Naive thymus-derived CD8-positive, alpha-beta T cell (primary cell): ENCODE data around the gene AOC1. TPM values are rescaled to one million over a fixed set of nuclear protein-coding genes. Genes with fewer than 3 reads are reported as not detected.
"Not testable (repeated sequence)": the region's sequence is repeated elsewhere in the genome, so short reads cannot be mapped to it uniquely, and the experiment has no call there.

Experiments used
- ATAC-seq, 2 donors: fragments of 150-1000 bp; cut with Tn5 transposase in 1 of 2; sonication (Bioruptor Pico), chemical (Tn5 transposase) in 1 of 2; 1 replicate in 1 of 2; 2 replicates in 1 of 2; pipeline ENCODE4 v1.10.0; 2021; ENCODE audit warnings: mild to moderate bottlenecking in 2 of 2, moderate library complexity in 2 of 2
- POLR2A ChIA-PET: fragments of 350-600 bp; sonication (Branson Sonifier 250); formaldehyde crosslinking; loops from one replicate; lab custom pipeline; 2021; ENCODE audit warnings: antibody characterized with exemption; lab: Charles Lee
- DNase-seq, 10 donors: peaks; one replicate each; pipeline versions ENCODE4 v3.0.0 to v3.0.0-alpha.2; 2020 to 2022
- H3K27ac Mint-ChIP-seq, 10 donors: one replicate each; pipeline ENCODE4 v1.8.0; 2020 to 2022; ENCODE audit warnings: mild to moderate bottlenecking in 10 of 10, mixed read lengths in 10 of 10, moderate library complexity in 4 of 10, inconsistent platforms in 1 of 10
- H3K27me3 Mint-ChIP-seq, 5 donors: one replicate each; pipeline ENCODE4 v1.8.0; 2021 to 2022; ENCODE audit warnings: mixed read lengths in 5 of 5
- H3K36me3 Mint-ChIP-seq, 3 donors: one replicate each; pipeline ENCODE4 v1.8.0; 2020 to 2022; ENCODE audit warnings: mixed read lengths in 3 of 3, mild to moderate bottlenecking in 2 of 3, inconsistent platforms in 1 of 3
- H3K4me1 Mint-ChIP-seq, 4 donors: one replicate each; pipeline ENCODE4 v1.8.0; 2021 to 2022; ENCODE audit warnings: mixed read lengths in 4 of 4
- H3K4me3 Mint-ChIP-seq, 10 donors: one replicate each; pipeline ENCODE4 v1.8.0; 2020 to 2022; ENCODE audit warnings: mild to moderate bottlenecking in 10 of 10, mixed read lengths in 10 of 10, moderate library complexity in 6 of 10, inconsistent platforms in 1 of 10
- H3K9me3 Mint-ChIP-seq, 9 donors: one replicate each; pipeline ENCODE4 v1.8.0; 2020 to 2022; ENCODE audit warnings: mixed read lengths in 9 of 9, mild to moderate bottlenecking in 3 of 9, inconsistent platforms in 1 of 9, moderate library complexity in 1 of 9
- polyA plus RNA-seq, 3 donors: library from polyadenylated mRNA; unstranded; fragments of 300-500 nt; fragmentation: Illumina TruSeq; gene quantifications; one replicate each; pipeline ENCODE4 v1.2.3, GENCODE V29; 2021
- total RNA-seq, 8 experiments: library from RNA in 2 of 8; stranded (reverse) in 2 of 8; gene quantifications; one replicate each; pipeline ENCODE4 v1.2.3 and lab custom pipeline; 2021 to 2026

Gene AOC1, protein sequence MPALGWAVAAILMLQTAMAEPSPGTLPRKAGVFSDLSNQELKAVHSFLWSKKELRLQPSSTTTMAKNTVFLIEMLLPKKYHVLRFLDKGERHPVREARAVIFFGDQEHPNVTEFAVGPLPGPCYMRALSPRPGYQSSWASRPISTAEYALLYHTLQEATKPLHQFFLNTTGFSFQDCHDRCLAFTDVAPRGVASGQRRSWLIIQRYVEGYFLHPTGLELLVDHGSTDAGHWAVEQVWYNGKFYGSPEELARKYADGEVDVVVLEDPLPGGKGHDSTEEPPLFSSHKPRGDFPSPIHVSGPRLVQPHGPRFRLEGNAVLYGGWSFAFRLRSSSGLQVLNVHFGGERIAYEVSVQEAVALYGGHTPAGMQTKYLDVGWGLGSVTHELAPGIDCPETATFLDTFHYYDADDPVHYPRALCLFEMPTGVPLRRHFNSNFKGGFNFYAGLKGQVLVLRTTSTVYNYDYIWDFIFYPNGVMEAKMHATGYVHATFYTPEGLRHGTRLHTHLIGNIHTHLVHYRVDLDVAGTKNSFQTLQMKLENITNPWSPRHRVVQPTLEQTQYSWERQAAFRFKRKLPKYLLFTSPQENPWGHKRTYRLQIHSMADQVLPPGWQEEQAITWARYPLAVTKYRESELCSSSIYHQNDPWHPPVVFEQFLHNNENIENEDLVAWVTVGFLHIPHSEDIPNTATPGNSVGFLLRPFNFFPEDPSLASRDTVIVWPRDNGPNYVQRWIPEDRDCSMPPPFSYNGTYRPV
- not detected for total RNA-seq
- polyA plus RNA-seq = not detected
- total RNA-seq (lab: John Stamatoyannopoulos, UW) = 0 reads per million in 6 experiments

DNA sequence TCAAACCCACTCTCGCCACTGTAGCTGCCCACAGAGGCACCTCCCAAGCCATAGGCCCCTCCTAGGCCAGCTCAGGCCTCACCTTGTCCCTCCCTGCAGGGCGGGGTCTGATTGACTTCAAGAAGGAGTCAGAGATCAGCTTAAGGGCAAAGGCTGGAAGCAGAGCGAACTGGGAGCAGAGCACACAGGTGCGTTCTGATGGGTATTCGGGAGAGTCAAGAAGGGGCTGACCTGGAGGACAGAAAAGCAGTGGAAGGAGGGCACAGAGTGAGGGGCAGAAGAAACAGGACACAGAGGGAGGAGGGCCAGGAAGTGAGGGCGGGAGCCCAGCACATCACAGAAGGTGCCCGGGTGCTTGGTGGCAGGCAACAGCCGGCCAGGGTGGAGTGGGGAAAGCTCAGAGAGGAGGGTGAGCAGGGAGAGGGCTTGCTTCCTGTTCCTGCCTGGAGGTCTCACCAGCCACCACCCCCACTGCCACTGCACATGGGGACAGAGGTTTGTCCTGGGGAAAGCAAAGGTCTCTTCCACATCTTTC is at the start of gene AOC1:
TSS of gene AOC1 (plus strand) at position 147 of the 535 bp plus-strand sequence. CDS start 3,954 bp downstream, outside the sequence.
- ATAC-seq = no peak

DNA sequence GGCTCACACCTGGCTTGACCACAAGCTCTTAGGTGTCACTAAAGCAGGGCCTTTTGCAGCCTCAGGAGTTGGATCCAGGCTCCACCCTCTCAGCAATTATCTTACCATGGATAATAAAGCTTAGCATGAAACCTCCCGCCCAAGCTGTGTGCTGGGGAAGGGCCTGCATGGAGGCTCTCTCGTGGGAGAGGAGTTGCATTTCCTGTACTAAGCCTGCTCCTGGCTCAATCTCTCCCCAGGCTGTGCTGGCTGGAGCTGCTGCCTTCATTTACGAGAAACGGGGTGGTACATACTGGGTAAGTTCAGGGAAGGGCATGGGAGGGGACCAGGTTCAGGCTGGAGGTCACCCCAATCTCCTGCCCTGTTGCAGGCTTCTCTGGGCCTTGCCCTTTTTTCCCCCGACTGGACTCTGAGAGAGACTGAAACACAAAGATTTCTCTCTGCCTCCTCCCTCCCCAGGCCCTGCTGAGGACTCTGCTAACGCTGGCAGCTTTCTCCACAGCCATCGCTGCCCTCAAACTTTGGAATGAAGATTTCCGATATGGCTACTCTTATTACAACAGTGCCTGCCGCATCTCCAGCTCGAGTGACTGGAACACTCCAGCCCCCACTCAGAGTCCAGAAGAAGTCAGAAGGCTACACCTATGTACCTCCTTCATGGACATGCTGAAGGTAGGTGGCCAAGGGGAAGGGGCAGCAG is 49.0 kb upstream of the AOC1 start:
- no peak for DNase-seq
- POLR2A ChIA-PET = no interaction called here

More for the DNA sequence above, at the start of gene AOC1:
- DNase-seq = peak in 1 of 10 donors; percentile 16
- Mint-ChIP-seq H3K27ac (peak within 1 kb of the TSS in 2 of 10 donors; percentile 4 to 52), H3K27me3 (peaks cover 15 to 41% (median 32%) of the 10 kb centered on the region in 5 donors), H3K36me3 (no peaks in the 10 kb centered on the region), H3K4me1 (peaks cover 0 to 10% (median 7%) of the 10 kb centered on the region in 4 donors), H3K4me3 (no peak within 1 kb of the TSS), H3K9me3 (no peaks in the 10 kb centered on the region)
- POLR2A ChIA-PET = no interaction called here

DNA sequence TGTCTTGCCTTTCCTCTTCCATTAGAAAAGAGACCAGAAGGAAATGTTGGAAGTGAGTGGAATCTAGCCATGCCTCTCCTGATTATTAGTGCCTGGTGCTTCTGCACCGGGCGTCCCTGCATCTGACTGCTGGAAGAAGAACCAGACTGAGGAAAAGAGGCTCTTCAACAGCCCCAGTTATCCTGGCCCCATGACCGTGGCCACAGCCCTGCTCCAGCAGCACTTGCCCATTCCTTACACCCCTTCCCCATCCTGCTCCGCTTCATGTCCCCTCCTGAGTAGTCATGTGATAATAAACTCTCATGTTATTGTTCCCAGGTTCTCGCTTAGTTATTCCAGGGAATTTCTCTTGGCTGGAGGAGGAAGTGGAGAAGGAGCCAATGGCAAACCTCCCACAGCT is 47.5 kb upstream of the AOC1 start:
- ATAC-seq (no peak), DNase-seq (no peak)
- peaks cover 8 to 16% (median 10%) of the 10 kb centered on the region in 4 donors for H3K4me1 Mint-ChIP-seq
- no peak overlapping the region for H3K4me3 Mint-ChIP-seq
- POLR2A ChIA-PET = no interaction called here
- H3K27me3 Mint-ChIP-seq = peaks cover 15 to 57% (median 26%) of the 10 kb centered on the region in 5 donors
- H3K27ac Mint-ChIP-seq = peak overlapping the region in 1 of 10 donors; percentile 2
- H3K36me3 Mint-ChIP-seq = peaks cover 3 to 23% (median 22%) of the 10 kb centered on the region in 3 donors
- H3K9me3 Mint-ChIP-seq = peaks cover 0 to 25% (median 10%) of the 10 kb centered on the region in 9 donors

More for the DNA sequence above, 49.0 kb upstream of the AOC1 start:
- Mint-ChIP-seq H3K36me3 (peaks cover 3 to 23% (median 22%) of the 10 kb centered on the region in 3 donors), H3K27me3 (peaks cover 15 to 56% (median 32%) of the 10 kb centered on the region in 5 donors), H3K4me3 (peak overlapping the region in 3 of 10 donors; percentile 12 to 20 (median 15)), H3K27ac (no peak overlapping the region), H3K9me3 (peaks cover 0 to 25% (median 10%) of the 10 kb centered on the region in 9 donors), H3K4me1 (peaks cover 10 to 16% (median 13%) of the 10 kb centered on the region in 4 donors)
- no peak for ATAC-seq

DNA sequence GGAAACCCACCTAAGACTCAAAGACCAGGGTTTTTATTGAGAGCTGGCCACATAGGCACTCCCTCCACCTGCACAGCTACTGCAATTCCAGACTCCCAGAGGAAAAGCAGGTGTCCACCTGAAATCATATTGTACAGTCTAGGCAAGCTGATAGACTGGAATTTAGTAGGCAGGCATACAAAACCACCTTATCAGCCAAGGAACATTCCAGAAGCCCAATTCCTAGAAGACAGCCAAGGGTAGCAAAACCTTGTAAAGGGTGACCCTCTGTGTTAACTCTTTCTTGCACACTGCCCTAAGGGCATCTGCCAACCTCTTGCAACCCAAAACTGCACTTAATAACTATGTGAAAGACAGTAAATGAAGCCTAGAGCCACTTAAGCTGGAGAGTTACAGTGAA is 46.5 kb upstream of the AOC1 start:
- DNase-seq = no peak
- no peak overlapping the region for H3K27ac Mint-ChIP-seq
- H3K36me3 Mint-ChIP-seq = peaks cover 3 to 23% (median 22%) of the 10 kb centered on the region in 3 donors
- no peak for ATAC-seq
- H3K4me1 Mint-ChIP-seq = peaks cover 8 to 12% (median 9%) of the 10 kb centered on the region in 4 donors
- H3K9me3 Mint-ChIP-seq = peaks cover 0 to 25% (median 10%) of the 10 kb centered on the region in 9 donors
- H3K4me3 Mint-ChIP-seq = no peak overlapping the region
- POLR2A ChIA-PET = no interaction called here
- peaks cover 23 to 60% (median 36%) of the 10 kb centered on the region in 5 donors for H3K27me3 Mint-ChIP-seq

DNA sequence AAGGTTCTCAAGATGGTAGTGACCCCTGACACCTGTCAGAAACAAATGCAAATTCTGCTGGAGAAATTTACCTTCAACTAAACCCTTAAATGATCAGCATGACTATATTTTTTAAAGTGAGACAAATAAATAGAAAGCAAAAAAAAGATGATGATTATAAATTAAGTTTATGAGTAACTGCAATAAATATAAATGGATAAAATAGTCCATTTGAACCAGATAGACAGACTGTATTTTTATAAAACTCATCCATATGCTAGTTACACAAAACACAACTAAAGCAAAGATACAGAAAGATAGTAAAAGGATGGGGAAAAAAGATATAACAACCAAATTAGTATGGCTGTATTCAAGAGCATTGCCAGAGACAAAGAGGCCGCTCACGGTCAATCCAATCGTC is 45.9 kb upstream of the AOC1 start:
- Mint-ChIP-seq H3K36me3 (peaks cover 3 to 23% (median 22%) of the 10 kb centered on the region in 3 donors), H3K4me3 (no peak overlapping the region), H3K9me3 (peaks cover 0 to 25% (median 10%) of the 10 kb centered on the region in 9 donors), H3K4me1 (peaks cover 3 to 8% (median 6%) of the 10 kb centered on the region in 4 donors), H3K27ac (no peak overlapping the region), H3K27me3 (peaks cover 25 to 57% (median 35%) of the 10 kb centered on the region in 5 donors)
- DNase-seq (no peak), ATAC-seq (no peak)
- POLR2A ChIA-PET = no interaction called here

DNA sequence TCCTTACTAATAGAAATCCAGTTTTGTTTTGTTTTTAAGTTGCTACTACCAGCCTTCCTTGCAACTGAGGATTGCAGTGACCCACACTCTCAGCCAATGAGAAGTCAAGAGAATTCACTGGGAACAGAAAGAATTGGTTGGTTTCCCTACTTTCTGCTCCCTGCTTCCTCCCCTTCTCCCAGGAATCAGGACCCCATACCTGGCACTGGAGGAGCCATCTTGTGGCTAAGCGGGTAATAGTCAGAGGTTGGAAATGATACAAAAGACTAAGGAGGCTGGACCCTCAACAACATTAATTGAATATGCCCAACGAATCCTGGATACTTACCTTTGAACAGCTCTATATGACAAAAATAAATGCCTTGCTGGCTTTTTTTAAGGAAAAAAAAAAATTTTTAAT is 45.5 kb upstream of the AOC1 start:
- Mint-ChIP-seq H3K27me3 (peaks cover 27 to 57% (median 35%) of the 10 kb centered on the region in 5 donors), H3K36me3 (peaks cover 1 to 23% (median 22%) of the 10 kb centered on the region in 3 donors), H3K4me1 (peaks cover 1 to 5% (median 3%) of the 10 kb centered on the region in 4 donors), H3K27ac (no peak overlapping the region), H3K4me3 (no peak overlapping the region), H3K9me3 (peaks cover 0 to 25% (median 10%) of the 10 kb centered on the region in 9 donors)
- POLR2A ChIA-PET = no interaction called here
- DNase-seq (no peak), ATAC-seq (no peak)

DNA sequence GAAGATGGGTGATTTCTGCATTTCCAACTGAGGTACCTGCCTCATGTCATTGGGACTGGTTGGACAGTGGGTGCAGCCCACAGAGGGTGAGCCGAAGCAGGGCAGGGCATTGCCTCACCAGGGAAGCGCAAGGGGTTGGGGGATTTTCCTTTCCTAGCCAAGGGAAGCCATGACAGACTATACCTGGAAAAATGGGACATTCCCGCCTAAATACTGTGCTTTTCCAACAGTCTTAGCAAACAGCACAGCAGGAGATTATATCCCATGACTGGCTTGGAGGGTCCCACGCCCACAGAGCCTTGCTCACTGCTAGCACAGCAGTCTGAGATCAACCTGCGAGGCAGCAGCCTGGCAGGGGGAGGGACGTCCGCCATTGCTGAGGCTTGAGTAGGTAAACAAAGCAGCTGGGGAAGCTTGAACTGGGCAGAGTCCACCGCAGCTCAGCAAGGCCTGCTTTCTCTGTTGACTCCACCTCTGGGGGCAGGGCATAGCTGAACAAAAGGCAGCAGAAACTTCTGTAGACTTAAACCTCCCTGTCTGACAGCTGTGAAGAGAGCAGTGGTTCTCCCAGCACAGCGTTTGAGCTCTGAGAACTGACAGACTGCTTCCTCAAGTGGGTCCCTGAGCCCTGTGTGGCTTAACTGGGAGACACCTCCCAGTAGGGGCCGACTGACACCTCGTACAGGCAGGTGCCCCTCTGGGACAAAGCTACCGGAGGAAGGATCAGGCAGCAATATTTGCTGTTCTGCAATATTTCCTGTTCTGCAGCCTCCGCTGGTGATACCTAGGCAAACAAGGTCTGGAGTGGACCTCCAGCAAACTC is 44.5 kb upstream of the AOC1 start:
- POLR2A ChIA-PET, DNase-seq, H3K4me1 Mint-ChIP-seq, ATAC-seq, H3K27ac Mint-ChIP-seq, H3K4me3 Mint-ChIP-seq: not testable (repeated sequence)
- H3K27me3 Mint-ChIP-seq = peaks cover 27 to 52% (median 28%) of the 10 kb centered on the region in 5 donors
- peaks cover 0 to 26% (median 10%) of the 10 kb centered on the region in 9 donors for H3K9me3 Mint-ChIP-seq
- H3K36me3 Mint-ChIP-seq = peaks cover 0 to 23% (median 22%) of the 10 kb centered on the region in 3 donors

DNA sequence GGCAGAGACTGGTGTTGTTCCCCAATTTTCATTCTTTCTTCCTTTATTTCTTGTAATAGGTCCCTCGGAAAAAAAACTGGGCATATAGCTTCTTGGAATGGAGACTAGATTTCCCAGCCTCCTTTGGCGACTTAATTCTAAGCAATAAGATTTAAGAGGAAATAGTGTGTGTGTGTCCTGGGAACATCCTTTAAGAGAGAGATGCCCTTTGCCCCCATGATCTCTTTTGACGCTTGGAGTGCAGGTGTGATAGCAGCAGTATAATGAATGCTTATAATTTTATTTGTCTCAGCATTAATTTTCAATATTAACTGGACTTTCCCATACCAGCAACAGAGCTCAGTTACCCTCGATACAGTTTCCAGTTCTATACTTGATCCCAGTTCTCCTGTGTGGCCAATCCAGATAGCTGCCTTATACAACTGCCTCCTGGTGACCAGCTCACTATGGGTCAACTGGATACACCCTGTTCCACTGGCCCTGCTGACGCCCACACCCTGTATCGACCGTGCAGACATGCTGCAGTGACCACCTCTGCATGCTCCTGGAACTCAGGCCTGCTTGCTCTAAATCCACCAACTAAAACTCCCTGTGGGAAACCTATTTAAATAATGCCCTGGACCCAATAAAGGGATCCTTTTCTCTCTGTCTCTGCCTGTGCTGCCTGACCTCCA is 37.9 kb upstream of the AOC1 start:
- DNase-seq = no peak
- H3K4me3 Mint-ChIP-seq = no peak overlapping the region
- peaks cover 24 to 46% (median 30%) of the 10 kb centered on the region in 5 donors for H3K27me3 Mint-ChIP-seq
- no peaks in the 10 kb centered on the region for H3K4me1 Mint-ChIP-seq
- POLR2A ChIA-PET = interaction anchor here (1.0 kb wide), 1 partner anchor 383 kb away, joined by 3 read pairs; no protein-coding TSS in a partner anchor
- peaks cover 4 to 25% (median 12%) of the 10 kb centered on the region in 9 donors for H3K9me3 Mint-ChIP-seq
- H3K27ac Mint-ChIP-seq = no peak overlapping the region
- H3K36me3 Mint-ChIP-seq = peaks cover 4 to 9% (median 5%) of the 10 kb centered on the region in 3 donors
- ATAC-seq = no peak

DNA sequence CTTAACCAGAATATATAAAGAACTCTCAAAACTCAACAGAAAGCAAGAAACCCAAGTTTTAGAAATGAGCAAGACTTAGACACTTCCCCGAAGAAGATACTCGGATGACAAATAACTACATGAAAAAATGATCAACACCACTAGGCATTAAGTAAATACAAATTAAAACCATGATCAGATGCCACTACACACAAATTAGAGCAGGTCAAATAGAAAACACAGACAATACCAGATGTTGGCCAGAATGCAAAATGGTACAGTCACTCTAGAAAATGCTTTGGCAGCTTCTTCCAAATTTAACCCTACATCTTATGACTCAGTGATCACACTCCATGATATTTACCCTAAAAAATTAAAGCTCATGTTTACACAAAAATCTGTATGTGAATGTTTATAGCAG is 33.3 kb upstream of the AOC1 start:
- POLR2A ChIA-PET = no interaction called here
- Mint-ChIP-seq H3K9me3 (peaks cover 9 to 39% (median 20%) of the 10 kb centered on the region in 9 donors), H3K27me3 (peaks cover 8 to 28% (median 17%) of the 10 kb centered on the region in 5 donors), H3K4me1 (no peaks in the 10 kb centered on the region), H3K36me3 (peaks cover 4 to 17% (median 7%) of the 10 kb centered on the region in 3 donors), H3K27ac (no peak overlapping the region), H3K4me3 (no peak overlapping the region)
- ATAC-seq (no peak), DNase-seq (no peak)

DNA sequence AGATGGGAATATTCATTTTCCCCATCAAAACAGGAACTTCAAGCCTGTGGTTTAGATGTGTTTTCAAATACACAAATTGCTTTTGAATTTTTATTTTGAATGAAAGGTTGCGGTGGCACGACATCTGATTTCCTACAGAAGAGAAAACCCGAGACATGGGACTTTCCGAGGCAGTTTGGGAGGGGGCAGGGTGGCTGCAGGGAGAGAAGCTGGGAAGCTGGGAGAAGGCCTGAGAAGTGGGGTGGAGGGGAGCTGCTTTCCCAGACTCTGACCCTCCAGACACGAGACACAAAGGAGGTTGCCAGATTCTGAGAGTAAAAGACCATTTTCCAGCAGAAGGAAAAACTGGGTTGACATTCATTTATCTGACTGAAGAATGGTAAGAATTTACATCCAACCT is 32.2 kb upstream of the AOC1 start:
- peaks cover 9 to 34% (median 20%) of the 10 kb centered on the region in 9 donors for H3K9me3 Mint-ChIP-seq

More for the DNA sequence above, 32.2 kb upstream of the AOC1 start:
- ATAC-seq = no peak
- Mint-ChIP-seq H3K27ac (no peak overlapping the region), H3K4me3 (no peak overlapping the region), H3K36me3 (peaks cover 4 to 17% (median 7%) of the 10 kb centered on the region in 3 donors), H3K4me1 (no peaks in the 10 kb centered on the region), H3K27me3 (peaks cover 8 to 28% (median 11%) of the 10 kb centered on the region in 5 donors)
- POLR2A ChIA-PET = no interaction called here
- DNase-seq = no peak
